PC-3 (cell line): ENCODE data around the gene ST6GALNAC3. TPM values are rescaled to one million over a fixed set of nuclear protein-coding genes. Genes with fewer than 3 reads are reported as not detected.

Source experiments
- ATAC-seq: fragments of 200-7000 bp; cut with Tn5 transposase; 2 replicates; pipeline ENCODE4 v1.9.1; 2020; ENCODE audit warnings: mild to moderate bottlenecking, moderate library complexity
- BruUV-seq: library from RNA; stranded (reverse); fragments of 400-500 nt; replicated peaks from 2 replicates; lab custom pipeline; 2021; lab: Mats Ljungman, UMichigan
- CTCF ChIA-PET: fragments of 300-600 bp; sonication (Branson Sonifier 250); formaldehyde crosslinking; loops from one replicate; lab custom pipeline; 2022; ENCODE audit warnings: antibody characterized with exemption; lab: Charles Lee
- POLR2A ChIA-PET: fragments of 300-600 bp; sonication (Branson Sonifier 250); formaldehyde crosslinking; loops from one replicate; lab custom pipeline; 2022; ENCODE audit warnings: antibody characterized with exemption; ENCODE audit not compliant: unreplicated experiment; lab: Charles Lee
- DNase-seq: peaks from one replicate; pipeline ENCODE4 v3.0.0-alpha.2; 2015
- H2AFZ ChIP-seq: fragments of 300-600 bp; sonication (generic); 2 replicates; pipeline ENCODE4 v1.6.0; 2016; ENCODE audit warnings: antibody characterized with exemption, low read length
- H3F3A ChIP-seq: fragments of 300-600 bp; sonication (generic); one replicate; pipeline ENCODE4 v1.6.0; 2017; ENCODE audit warnings: antibody characterized with exemption, low read length, control low read depth, mild to moderate bottlenecking; ENCODE audit not compliant: unreplicated experiment
- H3K27ac ChIP-seq: fragments of 300-600 bp; sonication (generic); 2 replicates; pipeline ENCODE4 v1.5.1; 2016; ENCODE audit warnings: mild to moderate bottlenecking, low read length
- H3K27me3 ChIP-seq: fragments of 300-600 bp; sonication (generic); 2 replicates; pipeline ENCODE4 v1.6.1; 2016; ENCODE audit warnings: low read length, mixed read lengths
- H3K36me3 ChIP-seq: fragments of 300-600 bp; sonication (generic); 2 replicates; pipeline ENCODE4 v1.6.1; 2016; ENCODE audit warnings: low read depth, mixed run types, low read length, mixed read lengths
- H3K4me1 ChIP-seq: fragments of 300-600 bp; sonication (generic); 2 replicates; pipeline ENCODE4 v1.5.1; 2016; ENCODE audit warnings: low read length; ENCODE audit not compliant: insufficient read depth
- H3K4me2 ChIP-seq: fragments of 300-600 bp; sonication (generic); 2 replicates; pipeline ENCODE4 v1.6.0; 2016; ENCODE audit warnings: low read length
- H3K4me3 ChIP-seq: fragments of 300-600 bp; sonication (generic); 2 replicates; pipeline ENCODE4 v1.5.1; 2016; ENCODE audit warnings: mild to moderate bottlenecking, low read length, mixed read lengths
- H3K79me2 ChIP-seq: fragments of 300-600 bp; sonication (generic); 2 replicates; pipeline ENCODE4 v1.6.1; 2017; ENCODE audit warnings: low read length, mixed read lengths
- H3K9ac ChIP-seq: fragments of 300-600 bp; sonication (generic); 2 replicates; pipeline ENCODE4 v1.6.0; 2016; ENCODE audit warnings: mild to moderate bottlenecking, low read length
- H3K9me2 ChIP-seq: fragments of 300-600 bp; sonication (generic); replicated peaks from 2 replicates; pipeline ENCODE4 v1.6.1; 2016; ENCODE audit warnings: mixed run types, low read length, mixed read lengths
- H3K9me3 ChIP-seq: fragments of 300-600 bp; sonication (generic); 2 replicates; pipeline ENCODE4 v1.6.1; 2016; ENCODE audit warnings: low read length, mixed read lengths
- H4K20me1 ChIP-seq: fragments of 300-600 bp; sonication (generic); 2 replicates; pipeline ENCODE4 v1.6.1; 2016; ENCODE audit warnings: low read length, mixed read lengths
- EZH2 ChIP-seq: fragments of 300-600 bp; sonication (generic); IDR thresholded peaks from one replicate; pipeline ENCODE4 v1.6.1; 2017; ENCODE audit warnings: antibody characterized with exemption, mild to moderate bottlenecking, low read length; ENCODE audit not compliant: unreplicated experiment
- EZH2phosphoT487 ChIP-seq: fragments of 300-600 bp; sonication (generic); IDR thresholded peaks from 2 replicates; pipeline ENCODE4 v1.6.1; 2018; ENCODE audit warnings: mild to moderate bottlenecking, antibody characterized with exemption, low read length, borderline replicate concordance
- intact Hi-C: fragments of 100-400 bp; cut with micrococcal nuclease; formaldehyde crosslinking; loops from 2 replicates; pipeline ENCODE4 v1.9.0; 2023
- total RNA-seq: library from RNA; depleted of rRNA; stranded (reverse); fragments of >200 nt; gene quantifications from 2 replicates; pipeline ENCODE4 v1.2.3, GENCODE V29; 2014
- TF ChIP-seq, protein P1 (sequence below): fragments of 300-600 bp; sonication (generic); conservative IDR thresholded peaks from 2 replicates; pipeline ENCODE4 v1.5.1; 2017; ENCODE audit warnings: antibody characterized with exemption, low read depth, mild to moderate bottlenecking, low read length

ST6GALNAC3 gene
- total RNA-seq, 1 experiment from 2014 or later, result not detected

DNA sequence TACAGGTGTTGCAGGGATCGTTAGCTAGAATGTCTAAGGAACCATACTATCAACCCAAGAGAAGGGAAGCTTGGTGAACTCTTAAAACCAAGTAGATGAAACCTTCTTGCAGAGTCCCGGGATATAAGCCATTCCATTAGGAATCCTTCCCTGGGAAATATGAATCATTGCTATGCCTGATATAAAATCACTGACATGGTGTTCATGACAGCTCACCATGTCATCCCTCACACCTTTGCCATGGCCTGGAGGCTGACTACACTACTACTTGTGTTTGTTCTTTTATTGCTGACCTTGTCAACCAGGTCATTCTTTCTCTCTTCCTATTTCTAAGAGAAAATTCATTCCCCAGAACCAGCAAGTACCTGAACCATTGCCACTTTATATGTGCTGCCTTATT, 12.1 kb downstream of the ST6GALNAC3 start:
- Histone ChIP-seq H3K79me2 (no peaks in the 10 kb centered on the region), H2AFZ (no peak overlapping the region), H3K9me2 (no peaks in the 10 kb centered on the region), H3K4me2 (no peak overlapping the region), H4K20me1 (no peaks in the 10 kb centered on the region), H3K27ac (no peak overlapping the region), H3K4me3 (no peak overlapping the region), H3K36me3 (no peaks in the 10 kb centered on the region), H3F3A (no peaks in the 10 kb centered on the region), H3K4me1 (no peaks in the 10 kb centered on the region), H3K27me3 (peaks cover 26% of the 10 kb centered on the region), H3K9me3 (no peaks in the 10 kb centered on the region), H3K9ac (no peak overlapping the region)
- BruUV-seq, result no TSS peak
- CTCF ChIA-PET, result no interaction called here
- TF ChIP-seq EZH2 (no peak), EZH2phosphoT487 (no peak)
- TF ChIP-seq, protein P1, sequence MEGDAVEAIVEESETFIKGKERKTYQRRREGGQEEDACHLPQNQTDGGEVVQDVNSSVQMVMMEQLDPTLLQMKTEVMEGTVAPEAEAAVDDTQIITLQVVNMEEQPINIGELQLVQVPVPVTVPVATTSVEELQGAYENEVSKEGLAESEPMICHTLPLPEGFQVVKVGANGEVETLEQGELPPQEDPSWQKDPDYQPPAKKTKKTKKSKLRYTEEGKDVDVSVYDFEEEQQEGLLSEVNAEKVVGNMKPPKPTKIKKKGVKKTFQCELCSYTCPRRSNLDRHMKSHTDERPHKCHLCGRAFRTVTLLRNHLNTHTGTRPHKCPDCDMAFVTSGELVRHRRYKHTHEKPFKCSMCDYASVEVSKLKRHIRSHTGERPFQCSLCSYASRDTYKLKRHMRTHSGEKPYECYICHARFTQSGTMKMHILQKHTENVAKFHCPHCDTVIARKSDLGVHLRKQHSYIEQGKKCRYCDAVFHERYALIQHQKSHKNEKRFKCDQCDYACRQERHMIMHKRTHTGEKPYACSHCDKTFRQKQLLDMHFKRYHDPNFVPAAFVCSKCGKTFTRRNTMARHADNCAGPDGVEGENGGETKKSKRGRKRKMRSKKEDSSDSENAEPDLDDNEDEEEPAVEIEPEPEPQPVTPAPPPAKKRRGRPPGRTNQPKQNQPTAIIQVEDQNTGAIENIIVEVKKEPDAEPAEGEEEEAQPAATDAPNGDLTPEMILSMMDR, result no peak
- intact Hi-C loops, result no loop called here
- no peak for ATAC-seq
- DNase-seq, result peak; percentile 22
- POLR2A ChIA-PET, result no interaction called here

DNA sequence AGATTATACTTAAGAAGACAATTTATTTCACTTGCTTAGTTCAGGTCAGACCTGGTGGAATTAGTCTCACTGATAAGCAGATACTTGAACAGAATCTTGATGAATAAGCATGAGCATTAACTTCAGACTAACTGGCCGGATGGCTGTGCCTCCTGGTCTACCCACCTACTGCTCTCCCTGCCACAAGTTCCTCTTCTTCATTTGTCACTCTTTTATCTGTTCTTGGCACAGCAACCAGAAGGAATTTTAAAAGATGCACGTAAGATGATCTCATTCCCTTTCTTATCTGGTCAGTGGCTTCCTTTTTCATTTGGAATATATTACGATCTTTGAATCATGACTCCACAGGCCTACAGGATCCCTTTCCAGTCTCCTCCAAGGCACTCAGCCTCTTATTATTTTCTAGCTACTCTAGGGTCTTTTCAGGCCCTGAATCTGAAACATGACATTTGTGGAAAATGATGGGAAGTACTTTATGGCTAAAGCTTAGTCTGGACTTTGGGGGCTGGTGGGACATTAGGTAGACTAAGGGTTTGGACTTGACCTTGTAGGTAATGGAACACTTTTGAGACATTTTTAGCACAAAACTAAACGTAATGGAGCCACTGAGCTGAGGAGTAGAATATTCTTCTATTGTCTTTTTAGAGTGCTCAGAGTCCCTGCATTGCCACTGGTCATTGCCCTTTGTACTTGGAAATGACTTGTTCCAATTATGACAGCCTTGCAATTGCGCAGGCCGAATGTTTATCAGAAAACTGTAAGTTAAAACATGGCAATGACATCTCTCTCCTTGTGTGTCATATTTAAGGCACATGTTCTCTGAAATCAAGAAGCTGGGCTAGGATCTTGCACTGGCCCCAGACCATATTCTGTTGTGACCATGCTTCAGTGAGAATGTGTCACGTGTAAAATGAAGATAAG, 16.0 kb downstream of the ST6GALNAC3 start:
- no TSS peak for BruUV-seq
- CTCF ChIA-PET, result no interaction called here
- Histone ChIP-seq H3K9me2 (no peaks in the 10 kb centered on the region), H3K27ac (no peak overlapping the region), H3K36me3 (no peaks in the 10 kb centered on the region), H3K4me1 (no peaks in the 10 kb centered on the region), H3K79me2 (no peaks in the 10 kb centered on the region), H4K20me1 (no peaks in the 10 kb centered on the region), H3K9me3 (no peaks in the 10 kb centered on the region), H3K4me3 (no peak overlapping the region), H3K4me2 (no peak overlapping the region), H3K9ac (no peak overlapping the region), H2AFZ (no peak overlapping the region), H3F3A (no peaks in the 10 kb centered on the region), H3K27me3 (peaks cover 23% of the 10 kb centered on the region)
- ATAC-seq (no peak), DNase-seq (no peak)
- no peak for TF ChIP-seq EZH2phosphoT487
- no peak for TF ChIP-seq EZH2
- TF ChIP-seq, protein P1, result no peak
- POLR2A ChIA-PET, result no interaction called here
- intact Hi-C loops, result no loop called here

DNA sequence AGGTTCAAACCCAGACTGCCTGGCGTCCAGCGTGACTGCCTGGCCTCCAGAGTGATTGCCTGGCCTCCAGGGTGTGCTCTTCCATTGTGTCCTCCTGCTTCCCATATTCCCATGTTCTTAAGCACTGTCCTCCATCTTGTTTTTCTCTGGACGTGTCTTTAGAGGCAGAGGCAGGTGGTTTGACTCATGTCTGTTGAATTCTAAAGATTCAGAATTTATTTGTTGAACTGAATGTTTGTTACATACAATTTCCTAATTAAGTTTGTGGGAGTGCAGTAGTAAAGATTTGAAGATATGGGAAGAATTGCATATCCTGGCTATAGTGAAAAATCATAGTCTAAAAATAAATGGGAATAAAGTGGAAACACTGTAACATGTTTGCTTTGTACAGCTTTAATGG, 18.3 kb downstream of the ST6GALNAC3 start:
- no peak overlapping the region for H2AFZ ChIP-seq
- H3F3A ChIP-seq, result no peaks in the 10 kb centered on the region
- no peaks in the 10 kb centered on the region for H3K79me2 ChIP-seq
- H3K36me3 ChIP-seq, result no peaks in the 10 kb centered on the region
- no TSS peak for BruUV-seq
- H3K9me3 ChIP-seq, result no peaks in the 10 kb centered on the region
- H3K4me3 ChIP-seq, result no peak overlapping the region
- CTCF ChIA-PET, result no interaction called here
- no peaks in the 10 kb centered on the region for H3K4me1 ChIP-seq
- ATAC-seq (no peak), DNase-seq (no peak)
- no peak overlapping the region for H3K4me2 ChIP-seq
- H3K27ac ChIP-seq, result no peak overlapping the region
- TF ChIP-seq EZH2, result no peak
- TF ChIP-seq, protein P1, result no peak
- TF ChIP-seq EZH2phosphoT487, result no peak
- H3K27me3 ChIP-seq, result peaks cover 36% of the 10 kb centered on the region
- no peaks in the 10 kb centered on the region for H4K20me1 ChIP-seq
- intact Hi-C loops, result no loop called here
- H3K9me2 ChIP-seq, result no peaks in the 10 kb centered on the region
- H3K9ac ChIP-seq, result no peak overlapping the region
- POLR2A ChIA-PET, result no interaction called here
